H7 (cell line): ENCODE data around the gene SRBD1. TPM values are rescaled to one million over a fixed set of nuclear protein-coding genes. Genes with fewer than 3 reads are reported as not detected.

Source experiments
- DNase-seq: peaks from one replicate; pipeline ENCODE4 v3.0.0; 2012
- H3K27me3 ChIP-seq: 2 replicates; pipeline ENCODE4 v1.6.0; 2011; ENCODE audit warnings: mild to moderate bottlenecking, low read length; ENCODE audit not compliant: control insufficient read depth, insufficient read depth
- H3K36me3 ChIP-seq: replicated peaks from 2 replicates; pipeline ENCODE4 v1.5.1; 2011; ENCODE audit warnings: low read length; ENCODE audit not compliant: control insufficient read depth, insufficient read depth
- H3K4me3 ChIP-seq: 2 replicates; pipeline ENCODE4 v1.5.1; 2011; ENCODE audit warnings: low read depth, mild to moderate bottlenecking, control low read depth, low read length, moderate library complexity; ENCODE audit not compliant: insufficient read depth
- total RNA-seq: library from RNA; depleted of rRNA; stranded (reverse); fragments of >200 nt; shearing (Covaris generic); gene quantifications from 2 replicates; pipeline ENCODE4 v1.2.3, GENCODE V29; 2014

The SRBD1 gene
- total RNA-seq, 1 experiment from 2014 or later = 22.2 TPM

- no peaks in the 10 kb centered on the region for H3K36me3 ChIP-seq
- DNase-seq = no peak
- no peaks in the 10 kb centered on the region for H3K27me3 ChIP-seq
Observed at GRCh38 chr2:45399040-45399784, 211.9 kb downstream of the SRBD1 start.

GRCh38 chr2:45397292-45397691 lies 213.8 kb downstream of the SRBD1 start:
- Histone ChIP-seq H3K4me3 (no peak overlapping the region), H3K27me3 (no peaks in the 10 kb centered on the region), H3K36me3 (no peaks in the 10 kb centered on the region)
- DNase-seq = no peak

More at GRCh38 chr2:45399040-45399784, 211.9 kb downstream of the SRBD1 start:
- H3K4me3 ChIP-seq = no peak overlapping the region

GRCh38 chr2:45396671-45397070 lies 214.4 kb downstream of the SRBD1 start:
- no peak for DNase-seq
- Histone ChIP-seq H3K36me3 (no peaks in the 10 kb centered on the region), H3K4me3 (no peak overlapping the region), H3K27me3 (no peaks in the 10 kb centered on the region)

GRCh38 chr2:45394842-45395241 lies 216.2 kb downstream of the SRBD1 start:
- DNase-seq = no peak
- H3K4me3 ChIP-seq = no peak overlapping the region

GRCh38 chr2:45394216-45394615 lies 216.9 kb downstream of the SRBD1 start:
- DNase-seq = no peak
- H3K4me3 ChIP-seq = no peak overlapping the region

More at GRCh38 chr2:45394842-45395241, 216.2 kb downstream of the SRBD1 start:
- Histone ChIP-seq H3K27me3 (no peaks in the 10 kb centered on the region), H3K36me3 (no peaks in the 10 kb centered on the region)

GRCh38 chr2:45391866-45392265 lies 219.2 kb downstream of the SRBD1 start:
- H3K4me3 ChIP-seq = no peak overlapping the region
- no peak for DNase-seq
- H3K27me3 ChIP-seq = no peaks in the 10 kb centered on the region
- no peaks in the 10 kb centered on the region for H3K36me3 ChIP-seq

More at GRCh38 chr2:45394216-45394615, 216.9 kb downstream of the SRBD1 start:
- Histone ChIP-seq H3K36me3 (no peaks in the 10 kb centered on the region), H3K27me3 (no peaks in the 10 kb centered on the region)

GRCh38 chr2:45390861-45391260 lies 220.2 kb downstream of the SRBD1 start:
- no peak for DNase-seq
- Histone ChIP-seq H3K36me3 (no peaks in the 10 kb centered on the region), H3K4me3 (no peak overlapping the region)

GRCh38 chr2:45390441-45390840 lies 220.6 kb downstream of the SRBD1 start:
- H3K4me3 ChIP-seq = no peak overlapping the region

More at GRCh38 chr2:45390861-45391260, 220.2 kb downstream of the SRBD1 start:
- no peaks in the 10 kb centered on the region for H3K27me3 ChIP-seq

GRCh38 chr2:45388541-45389100 lies 222.4 kb downstream of the SRBD1 start:
- Histone ChIP-seq H3K36me3 (no peaks in the 10 kb centered on the region), H3K4me3 (no peak overlapping the region), H3K27me3 (no peaks in the 10 kb centered on the region)
- DNase-seq = no peak

More at GRCh38 chr2:45390441-45390840, 220.6 kb downstream of the SRBD1 start:
- Histone ChIP-seq H3K27me3 (no peaks in the 10 kb centered on the region), H3K36me3 (no peaks in the 10 kb centered on the region)
- DNase-seq = peak; percentile 1

- H3K36me3 ChIP-seq = no peaks in the 10 kb centered on the region
- H3K27me3 ChIP-seq = no peaks in the 10 kb centered on the region
- DNase-seq = no peak
- no peak overlapping the region for H3K4me3 ChIP-seq
Observed at GRCh38 chr2:45382744-45383143, 228.3 kb downstream of the SRBD1 start.

- H3K36me3 ChIP-seq = no peaks in the 10 kb centered on the region
- no peak for DNase-seq
Observed at GRCh38 chr2:45380131-45380836, 230.8 kb downstream of the SRBD1 start.

GRCh38 chr2:45379399-45380087 lies 231.5 kb downstream of the SRBD1 start:
- DNase-seq = no peak
- Histone ChIP-seq H3K4me3 (no peak overlapping the region), H3K36me3 (no peaks in the 10 kb centered on the region), H3K27me3 (no peaks in the 10 kb centered on the region)

More at GRCh38 chr2:45380131-45380836, 230.8 kb downstream of the SRBD1 start:
- H3K4me3 ChIP-seq = no peak overlapping the region
- H3K27me3 ChIP-seq = no peaks in the 10 kb centered on the region

GRCh38 chr2:45373534-45373933 lies 237.5 kb downstream of the SRBD1 start:
- no peak for DNase-seq
- Histone ChIP-seq H3K4me3 (no peak overlapping the region), H3K36me3 (no peaks in the 10 kb centered on the region), H3K27me3 (no peaks in the 10 kb centered on the region)

- Histone ChIP-seq H3K4me3 (no peak overlapping the region), H3K36me3 (no peaks in the 10 kb centered on the region), H3K27me3 (no peaks in the 10 kb centered on the region)
- DNase-seq = no peak
Observed at GRCh38 chr2:45370369-45370768, 240.7 kb downstream of the SRBD1 start.
